Cardiac fibroblast (primary cell): ENCODE measurements around the gene TMEM39A.
A peak's percentile ranks its signal among the peaks of the same experiment; 100 is the strongest.

Experiments used
- DNase-seq, 2 donors: peaks; one replicate each; pipeline versions ENCODE4 v3.0.0 to v3.0.0-alpha.2; 2010; ENCODE audit warnings: low read depth in 2 of 2
- H3K4me3 ChIP-seq, 2 donors: replicated peaks in 1 of 2; 1 replicate in 1 of 2; 2 replicates in 1 of 2; pipeline ENCODE4 v1.5.1; 2011; ENCODE audit warnings: low read depth in 2 of 2, low read length in 2 of 2, mild to moderate bottlenecking in 2 of 2, moderate library complexity in 1 of 2
- CTCF ChIP-seq: IDR thresholded peaks from one replicate; pipeline ENCODE4 v1.5.1; 2011; ENCODE audit warnings: low read depth, mild to moderate bottlenecking, low read length, inconsistent platforms

TMEM39A gene

GRCh38 chr3:119433613-119434325 lies 29.6 kb downstream of the TMEM39A start:
- no peak for TF ChIP-seq CTCF
- H3K4me3 ChIP-seq: no peak overlapping the region

GRCh38 chr3:119428538-119428937 lies 34.9 kb downstream of the TMEM39A start:
- no peak for TF ChIP-seq CTCF
- peak in 1 of 2 donors; percentile 10 for DNase-seq

More at GRCh38 chr3:119433613-119434325, 29.6 kb downstream of the TMEM39A start:
- no peak for DNase-seq

GRCh38 chr3:119427669-119428068 lies 35.7 kb downstream of the TMEM39A start:
- no peak overlapping the region for H3K4me3 ChIP-seq
- peak in 1 of 2 donors; percentile 14 for DNase-seq
- TF ChIP-seq CTCF: no peak

More at GRCh38 chr3:119428538-119428937, 34.9 kb downstream of the TMEM39A start:
- H3K4me3 ChIP-seq: no peak overlapping the region

- H3K4me3 ChIP-seq: no peak overlapping the region
- no peak for DNase-seq
- TF ChIP-seq CTCF: no peak
These were observed 43.2 kb downstream of the TMEM39A start for GRCh38 chr3:119420196-119420595.

- peak; percentile 34 to 36 for DNase-seq
- no peak for TF ChIP-seq CTCF
- no peak overlapping the region for H3K4me3 ChIP-seq
These were observed 44.8 kb downstream of the TMEM39A start for GRCh38 chr3:119418641-119419040.

GRCh38 chr3:119417771-119418512 lies 45.5 kb downstream of the TMEM39A start:
- H3K4me3 ChIP-seq: no peak overlapping the region
- no peak for TF ChIP-seq CTCF
- DNase-seq: peak in 1 of 2 donors; percentile 70
